HTERT RPE-1 (cell line): ENCODE results near the gene ZBTB45.
"Not testable (repeated sequence)": the region's sequence is repeated elsewhere in the genome, so short reads cannot be mapped to it uniquely, and the experiment has no call there.

Experiments used
- in situ Hi-C: fragments of 300-500 bp; cut with MboI; formaldehyde crosslinking; loops from 4 replicates; pipeline ENCODE4 v1.14.3; 2020; ENCODE audit warnings: low sequenced_read_pairs

The ZBTB45 gene

GRCh38 chr19:58511353-58512208 lies 8.0 kb downstream of the ZBTB45 start, which contains the start of gene SLC27A5:
Gene SLC27A5 (minus strand): TSS chr19:58511992. CDS start chr19:58511955, 37 bp downstream.
- in situ Hi-C loops: no loop called here

GRCh38 chr19:58510084-58510862 lies 9.3 kb downstream of the ZBTB45 start:
- in situ Hi-C loops: no loop called here

DNA sequence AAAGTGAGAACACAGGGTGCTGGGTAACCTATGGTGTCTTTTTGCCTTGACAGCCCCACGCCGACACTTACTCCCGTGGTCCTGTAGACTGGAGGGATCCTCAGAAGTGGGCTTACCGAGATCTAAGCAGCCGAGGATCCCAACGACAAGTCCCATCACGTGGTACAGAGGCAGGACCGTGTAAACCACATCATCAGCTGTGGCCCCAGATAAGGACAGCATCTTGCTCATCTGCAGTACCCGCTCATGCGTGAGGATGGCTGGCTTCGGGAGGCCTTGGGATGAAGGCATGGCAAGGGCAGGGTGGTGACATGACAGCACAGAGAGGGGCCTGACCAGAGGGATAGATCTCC lies 9.9 kb downstream of the ZBTB45 start:
- in situ Hi-C loops: no loop called here

DNA sequence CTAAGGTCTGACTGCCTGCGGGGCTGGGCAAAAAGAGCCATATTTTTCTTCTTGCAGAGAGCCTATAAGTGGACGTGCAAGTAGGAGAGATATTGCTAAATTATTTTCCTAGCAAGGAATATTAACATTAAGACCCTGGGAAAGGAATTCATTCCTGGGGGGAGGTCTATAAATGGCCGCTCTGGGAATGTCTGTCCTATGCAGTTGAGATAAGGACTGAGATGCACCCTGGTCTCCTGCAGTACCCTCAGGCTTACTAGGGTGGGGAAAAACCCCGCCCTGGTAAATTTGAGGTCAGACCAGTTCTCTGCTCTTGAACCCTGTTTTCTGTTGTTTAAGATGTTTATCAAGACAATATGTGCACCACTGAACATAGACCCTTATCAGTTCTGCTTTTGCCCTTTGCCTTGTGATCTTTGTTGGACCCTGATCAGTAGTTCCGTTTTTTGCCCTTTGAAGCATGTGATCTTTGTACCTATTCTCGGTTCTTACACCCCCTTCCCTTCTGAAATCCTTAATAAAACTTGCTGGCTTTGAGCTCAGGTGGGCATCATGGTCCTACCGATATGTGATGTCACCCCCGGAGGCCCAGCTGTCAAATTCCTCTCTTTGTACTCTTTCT lies 11.9 kb downstream of the ZBTB45 start:
- in situ Hi-C loops: not testable (repeated sequence)

DNA sequence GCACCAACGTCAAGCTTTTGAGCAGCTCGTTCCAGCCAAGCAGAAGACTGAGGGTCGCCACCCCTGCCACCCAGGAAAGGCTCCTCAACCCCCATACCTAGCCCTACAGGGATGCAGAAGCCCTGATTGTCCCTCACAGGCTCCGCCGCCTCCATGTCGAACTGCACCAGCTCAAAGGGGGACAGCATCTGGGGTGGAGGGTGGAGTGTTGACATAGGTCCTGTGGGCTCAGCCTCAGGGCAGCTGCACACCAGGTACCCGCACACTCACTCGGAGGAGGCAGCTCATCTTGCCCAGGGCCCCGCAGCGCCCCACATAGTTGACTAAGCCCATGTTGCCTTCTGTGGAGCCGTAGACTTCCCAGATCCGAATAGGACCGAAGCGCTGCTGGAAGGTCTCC lies 19.4 kb downstream of the ZBTB45 start:
- in situ Hi-C loops: no loop called here

GRCh38 chr19:58499021-58499927 lies 20.3 kb downstream of the ZBTB45 start:
- in situ Hi-C loops: no loop called here

- in situ Hi-C loops: no loop called here
Measured at GRCh38 chr19:58498316-58499020, 21.1 kb downstream of the ZBTB45 start.

DNA sequence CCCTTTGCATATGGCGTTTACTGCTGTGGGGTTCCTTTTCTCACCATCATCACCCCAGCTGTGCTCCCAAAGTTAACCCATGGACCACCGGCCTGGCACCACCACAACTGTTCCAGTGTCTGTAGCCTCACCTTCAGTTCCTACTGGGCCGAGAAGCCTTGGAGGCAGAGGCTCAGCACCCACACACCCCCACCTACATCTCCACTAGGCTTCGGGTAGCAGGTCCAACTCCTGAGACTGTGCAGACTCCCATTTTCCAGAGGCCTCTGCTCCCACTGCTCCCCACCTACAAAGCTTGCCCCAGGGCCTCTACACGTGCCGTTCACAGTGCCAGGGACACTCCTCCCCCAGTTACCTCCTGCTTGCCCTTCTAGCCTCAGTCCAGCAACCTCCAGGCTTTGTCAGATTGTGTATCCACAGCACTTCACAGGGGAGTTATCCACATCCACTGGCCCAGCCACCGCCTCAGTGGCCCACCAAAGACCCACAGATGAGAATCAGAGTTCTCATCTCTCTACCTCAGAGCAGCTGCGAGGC lies 21.9 kb downstream of the ZBTB45 start:
- in situ Hi-C loops: no loop called here

- in situ Hi-C loops: no loop called here
Measured at GRCh38 chr19:58492265-58492664, 27.3 kb downstream of the ZBTB45 start.

DNA sequence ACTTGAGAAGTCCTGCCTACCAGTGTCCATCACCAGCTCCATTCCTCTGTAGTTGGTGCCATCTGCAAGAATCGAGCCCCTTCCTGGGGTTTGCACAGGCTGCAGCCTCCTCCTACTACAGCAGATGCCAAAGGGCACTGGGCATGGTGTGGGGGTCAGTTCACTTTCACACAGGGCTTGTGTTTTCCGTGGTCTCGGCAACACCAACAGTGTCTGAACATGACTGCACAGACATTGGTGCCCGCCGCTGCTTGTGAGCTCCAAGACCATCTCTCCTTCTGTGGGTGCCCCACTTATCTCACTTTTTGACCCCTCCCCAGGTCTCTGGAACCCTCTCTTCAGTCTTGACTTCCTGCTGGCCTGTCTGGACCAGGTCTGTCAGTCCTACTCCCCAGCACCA lies 28.2 kb downstream of the ZBTB45 start:
- in situ Hi-C loops: no loop called here

DNA sequence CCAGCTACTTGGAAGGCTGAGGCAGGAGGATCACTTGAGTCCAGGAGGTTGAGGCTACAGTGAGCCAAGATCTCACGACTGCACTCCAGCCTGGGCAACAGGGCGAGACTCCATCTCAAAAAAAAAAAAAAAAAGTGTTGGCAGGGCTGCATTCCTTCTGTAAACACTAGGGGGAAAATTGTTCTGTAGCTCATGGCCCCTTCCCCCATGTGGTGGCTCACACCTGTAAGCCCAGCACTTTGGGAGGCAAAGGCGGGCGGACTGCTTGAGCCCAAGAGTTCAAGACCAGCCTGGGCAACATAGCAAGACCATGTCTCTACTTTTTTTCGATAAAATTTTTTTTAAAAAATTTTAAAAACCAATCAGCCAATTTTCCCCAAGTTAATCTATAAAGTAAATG lies 35.3 kb downstream of the ZBTB45 start:
- in situ Hi-C loops: not testable (repeated sequence)

- in situ Hi-C loops: no loop called here
Measured at GRCh38 chr19:58483776-58484175, 35.8 kb downstream of the ZBTB45 start.

DNA sequence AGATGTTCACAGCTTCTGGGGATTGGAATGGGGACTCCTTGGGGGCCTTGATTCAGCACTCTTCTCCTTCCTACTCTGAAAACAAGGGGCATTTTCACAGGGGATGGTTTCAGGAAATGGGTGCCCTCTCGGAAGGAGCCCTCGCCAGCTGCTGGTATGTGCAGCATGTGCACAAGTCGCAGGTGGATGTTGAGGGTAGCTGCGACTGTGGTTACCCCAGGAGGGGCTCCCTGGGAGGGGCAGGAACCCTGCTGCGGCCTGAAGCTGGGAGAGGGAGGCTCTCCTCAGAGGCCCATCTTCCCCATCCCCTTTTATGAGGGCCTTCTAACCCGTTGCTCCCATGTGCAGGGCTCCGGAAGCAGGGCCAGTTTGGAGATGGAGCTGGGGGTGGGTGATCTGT lies 37.2 kb downstream of the ZBTB45 start:
- in situ Hi-C loops: no loop called here

DNA sequence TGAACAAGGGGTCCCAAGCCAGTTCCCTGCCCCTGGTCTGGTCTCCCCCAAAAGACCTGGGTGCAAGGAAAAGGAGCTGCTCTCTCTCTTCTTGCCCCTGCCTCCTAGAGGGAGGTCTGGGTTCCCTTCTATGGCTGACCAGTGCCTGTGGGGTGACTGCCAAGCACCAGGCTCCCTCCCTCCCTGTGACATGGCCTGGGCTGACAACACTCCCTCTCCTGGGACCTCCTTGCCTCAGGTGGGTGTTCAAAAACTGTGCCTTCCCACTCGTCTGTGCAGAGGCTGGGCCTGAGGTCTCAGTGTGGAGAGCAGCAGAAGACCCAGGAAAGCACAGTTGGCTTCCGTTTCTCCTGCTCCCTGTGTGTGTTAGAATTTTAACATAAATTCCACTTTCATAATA lies 38.8 kb downstream of the ZBTB45 start:
- in situ Hi-C loops: no loop called here

DNA sequence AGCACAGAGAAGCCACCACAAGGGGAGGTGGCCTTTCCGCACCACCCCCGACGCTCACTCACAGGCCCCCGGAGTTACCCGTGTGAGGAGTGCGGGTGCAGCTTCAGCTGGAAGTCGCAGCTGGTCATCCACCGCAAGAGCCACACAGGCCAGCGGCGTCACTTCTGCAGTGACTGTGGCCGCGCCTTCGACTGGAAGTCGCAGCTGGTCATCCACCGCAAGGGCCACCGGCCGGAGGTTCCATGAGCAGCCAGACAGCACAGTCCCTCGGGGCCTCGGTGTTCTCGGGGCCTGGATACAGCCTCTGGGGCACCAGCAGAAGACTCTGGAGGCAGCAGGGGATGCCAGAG lies 39.2 kb downstream of the ZBTB45 start:
- in situ Hi-C loops: no loop called here

DNA sequence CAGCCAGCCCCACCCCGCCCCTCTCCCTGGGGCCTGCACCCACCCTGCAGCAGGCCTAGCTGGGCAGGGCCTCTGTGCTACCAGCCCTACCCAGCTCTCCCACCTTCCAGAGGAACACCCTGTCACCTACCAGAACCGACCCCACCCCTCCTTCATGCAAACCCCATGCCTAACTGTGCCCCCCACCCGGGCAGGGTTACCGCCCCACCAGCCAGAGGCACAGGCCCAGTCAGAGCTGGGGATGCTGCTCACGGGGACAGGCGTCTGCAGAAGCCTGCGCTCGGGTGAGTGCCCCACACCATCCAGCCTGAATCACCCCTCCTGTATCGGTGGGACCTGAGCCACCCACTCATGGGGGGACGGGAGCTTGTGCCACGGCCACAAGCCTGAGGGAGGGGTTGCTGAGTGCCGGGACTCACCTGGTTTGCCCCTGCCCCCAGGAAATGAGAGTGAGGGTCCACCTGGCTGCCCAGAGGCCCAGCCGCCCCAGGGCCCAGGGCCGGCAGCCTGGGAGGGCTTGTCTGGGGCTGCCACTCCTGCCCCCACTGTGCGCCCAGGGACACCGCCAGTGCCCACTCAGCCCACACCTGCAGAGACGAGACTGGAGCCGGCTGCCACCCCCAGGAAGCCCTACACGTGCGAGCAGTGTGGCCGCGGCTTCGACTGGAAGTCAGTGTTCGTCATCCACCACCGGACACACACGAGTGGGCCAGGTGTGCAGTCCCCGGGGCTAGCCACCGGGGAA lies 39.7 kb downstream of the ZBTB45 start:
- in situ Hi-C loops: no loop called here

DNA sequence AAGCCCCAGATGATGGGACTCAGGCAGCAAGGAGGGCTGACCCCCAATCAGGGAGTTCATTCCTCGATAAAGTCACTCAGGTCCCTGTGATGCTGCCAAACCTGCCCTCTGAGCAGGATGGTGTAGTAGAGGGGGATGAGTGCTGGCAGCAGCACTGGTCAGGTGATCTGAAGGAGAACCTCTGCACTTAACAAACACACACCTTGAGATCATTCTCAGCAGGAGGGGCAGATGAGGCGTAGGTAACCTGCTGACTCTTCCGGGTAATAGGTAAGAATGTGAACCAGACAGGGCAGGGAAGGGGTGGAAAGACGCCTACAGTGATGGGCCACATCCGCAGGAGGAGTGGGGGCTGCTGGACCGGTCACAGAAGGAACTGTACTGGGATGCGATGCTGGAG lies 40.3 kb downstream of the ZBTB45 start:
- in situ Hi-C loops: no loop called here

DNA sequence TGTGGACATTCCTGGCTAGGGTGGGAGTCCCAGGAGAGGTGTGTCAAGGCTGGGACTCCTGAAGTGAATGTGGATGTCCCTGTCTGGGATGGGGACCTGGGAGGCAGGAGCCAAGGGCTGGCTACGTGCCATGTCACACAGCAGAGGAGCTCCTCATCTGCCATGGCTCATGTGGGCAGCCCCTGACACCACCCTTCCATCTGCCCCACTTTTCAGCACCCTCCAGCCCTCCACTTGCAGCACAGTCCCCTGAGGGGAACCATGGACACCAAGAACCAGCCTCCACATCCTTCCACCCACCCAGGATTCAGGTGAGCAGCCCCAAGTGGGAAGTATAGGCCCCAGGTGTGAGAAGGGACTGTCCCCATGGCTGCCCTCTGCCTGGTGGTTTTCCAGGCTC lies 41.7 kb downstream of the ZBTB45 start:
- in situ Hi-C loops: no loop called here

GRCh38 chr19:58477130-58477529 lies 42.5 kb downstream of the ZBTB45 start:
- in situ Hi-C loops: no loop called here
